ENCODE data around the gene THPO. TPM values are rescaled to one million over a fixed set of nuclear protein-coding genes. Genes with fewer than 3 reads are reported as not detected.

The THPO gene
- total RNA-seq, 1 donor from 2014 or later, result 0.41 TPM

GRCh38 chr3:184383033-184383740, 5.2 kb upstream of the THPO start:
- Mint-ChIP-seq H3K27me3 (peaks cover 40% of the 10 kb centered on the region), H3K4me1 (ENCODE audit: unreplicated experiment) (peaks cover 12% of the 10 kb centered on the region), H3K4me3 (no peak overlapping the region), H3K9me3 (no peaks in the 10 kb centered on the region), H3K36me3 (no peaks in the 10 kb centered on the region), H3K27ac (no peak overlapping the region)
- DNase-seq (ENCODE audit: extremely low spot score, unreplicated experiment), result no peak
- no peak for TF ChIP-seq CTCF (conservative IDR thresholded peaks at IDR 0.05)

- peaks cover 40% of the 10 kb centered on the region for H3K27me3 Mint-ChIP-seq
- no peak overlapping the region for H3K27ac Mint-ChIP-seq
- TF ChIP-seq CTCF (conservative IDR thresholded peaks at IDR 0.05), result no peak
- H3K4me3 Mint-ChIP-seq, result no peak overlapping the region
- DNase-seq (ENCODE audit: extremely low spot score, unreplicated experiment), result no peak
- no peaks in the 10 kb centered on the region for H3K36me3 Mint-ChIP-seq
- peaks cover 17% of the 10 kb centered on the region for H3K4me1 Mint-ChIP-seq (ENCODE audit: unreplicated experiment)
- H3K9me3 Mint-ChIP-seq, result no peaks in the 10 kb centered on the region
Measured at GRCh38 chr3:184382326-184383032, 4.5 kb upstream of the THPO start.

GRCh38 chr3:184381261-184382224, 3.5 kb upstream of the THPO start:
- Mint-ChIP-seq H3K9me3 (no peaks in the 10 kb centered on the region), H3K27me3 (peaks cover 44% of the 10 kb centered on the region), H3K4me1 (ENCODE audit: unreplicated experiment) (peaks cover 18% of the 10 kb centered on the region), H3K4me3 (peak overlapping the region; percentile 81), H3K36me3 (no peaks in the 10 kb centered on the region), H3K27ac (no peak overlapping the region)
- no peak for TF ChIP-seq CTCF (conservative IDR thresholded peaks at IDR 0.05)
- DNase-seq (ENCODE audit: extremely low spot score, unreplicated experiment), result no peak

GRCh38 chr3:184380627-184381260, 2.7 kb upstream of the THPO start:
- peak overlapping the region; percentile 81 for H3K4me3 Mint-ChIP-seq
- TF ChIP-seq CTCF (conservative IDR thresholded peaks at IDR 0.05), result no peak
- H3K27ac Mint-ChIP-seq, result no peak overlapping the region
- no peak for DNase-seq (ENCODE audit: extremely low spot score, unreplicated experiment)
- H3K9me3 Mint-ChIP-seq, result no peaks in the 10 kb centered on the region
- H3K36me3 Mint-ChIP-seq, result no peaks in the 10 kb centered on the region
- peaks cover 23% of the 10 kb centered on the region for H3K4me1 Mint-ChIP-seq (ENCODE audit: unreplicated experiment)
- peaks cover 46% of the 10 kb centered on the region for H3K27me3 Mint-ChIP-seq

GRCh38 chr3:184380185-184380626, 2.2 kb upstream of the THPO start:
- no peak for TF ChIP-seq CTCF (conservative IDR thresholded peaks at IDR 0.05)
- Mint-ChIP-seq H3K36me3 (no peaks in the 10 kb centered on the region), H3K4me1 (ENCODE audit: unreplicated experiment) (peaks cover 27% of the 10 kb centered on the region), H3K27me3 (peaks cover 51% of the 10 kb centered on the region), H3K27ac (no peak overlapping the region), H3K4me3 (no peak overlapping the region), H3K9me3 (no peaks in the 10 kb centered on the region)
- DNase-seq (ENCODE audit: extremely low spot score, unreplicated experiment), result no peak

Data from type B pancreatic cell (in vitro differentiated cells).